H9 (cell line): ENCODE measurements around the gene TMA7B. TPM values are rescaled to one million over a fixed set of nuclear protein-coding genes. Genes with fewer than 3 reads are reported as not detected.

Experiments used
- DNase-seq: peaks from one replicate; pipeline ENCODE4 v3.0.0-alpha.2; 2017
- H2AFZ ChIP-seq: one replicate; pipeline ENCODE4 v1.6.1; 2013; ENCODE audit warnings: mild to moderate bottlenecking, low read length, control low read depth, moderate library complexity
- H2AK5ac ChIP-seq: 2 replicates; pipeline ENCODE4 v1.6.1; 2013; ENCODE audit warnings: low read length, control low read depth, mixed read lengths; ENCODE audit not compliant: insufficient read length
- H2BK120ac ChIP-seq: one replicate; pipeline ENCODE4 v1.6.1; 2013; ENCODE audit warnings: low read depth, mild to moderate bottlenecking, low read length, control low read depth, inconsistent platforms; ENCODE audit not compliant: poor library complexity, severe bottlenecking
- H2BK12ac ChIP-seq: 2 replicates; pipeline ENCODE4 v1.6.1; 2013; ENCODE audit warnings: low read length, control low read depth, mixed read lengths, low read depth; ENCODE audit not compliant: insufficient read length
- H2BK15ac ChIP-seq: 2 replicates; pipeline ENCODE4 v1.6.1; 2013; ENCODE audit warnings: low read depth, low read length, control low read depth
- H2BK20ac ChIP-seq: one replicate; pipeline ENCODE4 v1.6.1; 2013; ENCODE audit warnings: low read depth, mild to moderate bottlenecking, low read length, control low read depth, inconsistent platforms; ENCODE audit not compliant: poor library complexity, severe bottlenecking
- H2BK5ac ChIP-seq: 2 replicates; pipeline ENCODE4 v1.6.1; 2013; ENCODE audit warnings: low read length, control low read depth, mixed read lengths; ENCODE audit not compliant: insufficient read length
- H3K14ac ChIP-seq: 2 replicates; pipeline ENCODE4 v1.6.1; 2013; ENCODE audit warnings: low read length, control low read depth; ENCODE audit not compliant: insufficient read depth
- H3K18ac ChIP-seq: 2 replicates; pipeline ENCODE4 v1.6.1; 2013; ENCODE audit warnings: low read depth, mild to moderate bottlenecking, mixed read lengths, low read length, control low read depth; ENCODE audit not compliant: insufficient read length
- H3K23ac ChIP-seq: 2 replicates; pipeline ENCODE4 v1.6.1; 2013; ENCODE audit warnings: low read length, control low read depth, mixed read lengths, low read depth; ENCODE audit not compliant: insufficient read length
- H3K23me2 ChIP-seq: 2 replicates; pipeline ENCODE4 v1.6.1; 2013; ENCODE audit warnings: low read depth, mild to moderate bottlenecking, mixed read lengths, low read length, control low read depth; ENCODE audit not compliant: insufficient read length, poor library complexity, severe bottlenecking
- H3K27ac ChIP-seq: 2 replicates; pipeline ENCODE4 v1.5.1; 2013; ENCODE audit warnings: low read length, control low read depth, mixed read lengths, low read depth; ENCODE audit not compliant: insufficient read length
- H3K27me3 ChIP-seq: 2 replicates; pipeline ENCODE4 v1.6.1; 2013; ENCODE audit warnings: low read length, control low read depth, inconsistent platforms; ENCODE audit not compliant: insufficient read depth
- H3K4ac ChIP-seq: 2 replicates; pipeline ENCODE4 v1.6.1; 2013; ENCODE audit warnings: low read depth, mild to moderate bottlenecking, control low read depth, inconsistent platforms, low read length, moderate library complexity
- H3K4me1 ChIP-seq: 2 replicates; pipeline ENCODE4 v1.6.1; 2013; ENCODE audit warnings: low read length, control low read depth, inconsistent platforms; ENCODE audit not compliant: insufficient read depth
- H3K4me2 ChIP-seq: 2 replicates; pipeline ENCODE4 v1.6.1; 2013; ENCODE audit warnings: low read length, control low read depth, mixed read lengths; ENCODE audit not compliant: insufficient read length, insufficient read depth
- H3K56ac ChIP-seq: 2 replicates; pipeline ENCODE4 v1.6.1; 2013; ENCODE audit warnings: low read depth, mild to moderate bottlenecking, mixed read lengths, low read length, control low read depth; ENCODE audit not compliant: insufficient read length
- H3K79me1 ChIP-seq: 2 replicates; pipeline ENCODE4 v1.6.1; 2013; ENCODE audit warnings: low read depth, mild to moderate bottlenecking, moderate library complexity, low read length, control low read depth, inconsistent platforms; ENCODE audit not compliant: insufficient read depth, poor library complexity, severe bottlenecking
- H3K79me2 ChIP-seq: 2 replicates; pipeline ENCODE4 v1.6.1; 2013; ENCODE audit warnings: low read length, control low read depth, inconsistent platforms; ENCODE audit not compliant: insufficient read depth
- H3K9ac ChIP-seq: 2 replicates; pipeline ENCODE4 v1.6.1; 2013; ENCODE audit warnings: low read length, control low read depth, mixed read lengths; ENCODE audit not compliant: insufficient read length; ENCODE audit errors: extremely low read depth
- H3K9me3 ChIP-seq: one replicate; pipeline ENCODE4 v1.6.1; 2013; ENCODE audit warnings: low read depth, low read length, inconsistent platforms; ENCODE audit not compliant: control insufficient read depth
- H3T11ph ChIP-seq: one replicate; pipeline ENCODE4 v1.6.1; 2013; ENCODE audit warnings: mild to moderate bottlenecking, low read length, control low read depth, inconsistent platforms
- H4K20me1 ChIP-seq: one replicate; pipeline ENCODE4 v1.6.1; 2013; ENCODE audit not compliant: control insufficient read depth, insufficient read length, insufficient read depth
- H4K5ac ChIP-seq: 2 replicates; pipeline ENCODE4 v1.6.1; 2013; ENCODE audit warnings: low read depth, mild to moderate bottlenecking, mixed read lengths, low read length, control low read depth; ENCODE audit not compliant: insufficient read length
- H4K8ac ChIP-seq: replicated peaks from 2 replicates; pipeline ENCODE4 v1.6.1; 2013; ENCODE audit warnings: low read length, control low read depth, mixed read lengths, low read depth; ENCODE audit not compliant: insufficient read length
- H4K91ac ChIP-seq: 2 replicates; pipeline ENCODE4 v1.6.1; 2013; ENCODE audit warnings: low read depth, mild to moderate bottlenecking, moderate library complexity, mixed read lengths, low read length, control low read depth; ENCODE audit not compliant: insufficient read length
- H3K27ac Mint-ChIP-seq, 3 experiments: 2 replicates in 2 of 3; 3 replicates in 1 of 3; pipeline ENCODE4 v1.8.0; 2020 to 2021; ENCODE audit warnings: mixed read lengths in 3 of 3, mild to moderate bottlenecking in 1 of 3, moderate library complexity in 1 of 3
- H3K27me3 Mint-ChIP-seq: 2 replicates; pipeline ENCODE4 v1.8.0; 2021; ENCODE audit warnings: low read depth, mild to moderate bottlenecking, moderate library complexity, mixed read lengths
- H3K36me3 Mint-ChIP-seq, 3 experiments: 2 replicates in 2 of 3; 3 replicates in 1 of 3; pipeline ENCODE4 v1.8.0; 2020 to 2021; ENCODE audit warnings: low read depth in 3 of 3, mixed read lengths in 3 of 3; ENCODE audit not compliant: insufficient read depth in 1 of 3
- H3K4me1 Mint-ChIP-seq, 2 experiments: 2 replicates each; pipeline ENCODE4 v1.8.0; 2020; ENCODE audit warnings: mixed read lengths in 2 of 2
- H3K4me3 Mint-ChIP-seq, 2 experiments: 2 replicates in 1 of 2; 3 replicates in 1 of 2; pipeline ENCODE4 v1.8.0; 2020 to 2021; ENCODE audit warnings: mild to moderate bottlenecking in 2 of 2, mixed read lengths in 2 of 2, moderate library complexity in 1 of 2
- H3K9me3 Mint-ChIP-seq, 2 experiments: 2 replicates in 1 of 2; 3 replicates in 1 of 2; pipeline ENCODE4 v1.8.0; 2020; ENCODE audit warnings: mild to moderate bottlenecking in 2 of 2, mixed read lengths in 2 of 2, moderate library complexity in 1 of 2
- WGBS: extraction: QIAGEN DNeasy Blood & Tissue Kit; methylation state at CpG from one replicate; pipeline ENCODE4 v1.1.7; 2013; ENCODE audit warnings: missing lambda C conversion rate, low lambda C conversion rate, mixed read lengths; ENCODE audit not compliant: insufficient read length; ENCODE audit errors: extremely low coverage; 5-methylcytosine and 5-hydroxymethylcytosine counted together
- total RNA-seq: library from RNA; stranded (reverse); gene quantifications from 2 replicates; pipeline ENCODE4 v1.2.1, GENCODE V29; 2021
- TF ChIP-seq, protein P1 (sequence below): fragments of 200-600 bp; sonication (generic); conservative IDR thresholded peaks from 3 replicates; pipeline ENCODE4 v1.8.0; 2021; ENCODE audit warnings: antibody characterized with exemption, mild to moderate bottlenecking

TMA7B gene
- total RNA-seq, 1 experiment from 2014 or later = not detected

DNA sequence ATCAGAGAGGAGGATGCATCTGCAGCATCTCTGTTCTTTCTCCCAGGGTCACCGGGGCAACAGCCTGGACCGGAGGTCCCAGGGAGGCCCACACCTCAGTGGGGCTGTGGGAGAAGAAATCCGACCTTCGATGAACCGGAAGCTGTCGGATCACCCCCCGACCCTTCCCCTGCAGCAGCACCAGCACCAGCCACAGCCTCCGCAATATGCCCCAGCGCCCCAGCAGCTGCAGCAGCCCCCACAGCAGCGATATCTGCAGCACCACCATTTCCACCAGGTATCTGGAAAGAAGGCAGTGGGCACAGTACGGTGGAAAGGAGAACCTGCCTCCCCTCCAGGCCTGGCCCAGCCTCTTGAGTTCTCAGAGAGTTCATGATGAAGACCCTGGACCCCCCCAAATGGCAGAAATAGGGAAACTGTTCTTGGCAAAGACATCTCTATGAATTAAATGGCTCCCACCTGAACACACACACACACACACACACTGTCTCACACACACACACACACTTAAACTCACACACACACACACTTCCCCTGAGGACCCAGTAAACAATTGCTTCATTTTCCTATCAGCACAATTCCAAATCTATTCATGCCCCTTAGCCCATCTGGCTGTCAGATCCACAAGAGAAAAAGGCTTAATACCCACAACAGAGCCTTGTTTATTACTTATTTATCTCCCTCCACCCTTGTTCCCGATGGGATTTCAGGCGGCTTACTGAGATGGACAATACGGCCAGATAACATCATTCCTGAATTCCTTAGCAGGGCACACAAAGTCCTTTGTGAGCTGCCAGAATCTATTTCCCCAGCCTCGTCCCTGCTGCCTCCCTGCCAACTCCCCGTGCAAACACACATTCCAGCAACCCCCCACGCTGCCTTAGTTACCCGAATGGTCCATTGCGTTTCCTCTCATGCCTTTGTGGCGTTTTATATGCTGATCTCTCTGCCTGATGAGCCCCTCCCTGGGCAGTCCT lies 8.1 kb downstream of the TMA7B start:
- Histone ChIP-seq H3K9me3 (no peaks in the 10 kb centered on the region), H4K5ac (no peak overlapping the region), H4K20me1 (no peaks in the 10 kb centered on the region), H3K4me1 (no peaks in the 10 kb centered on the region), H3K4ac (no peak overlapping the region), H3K18ac (no peak overlapping the region), H3K79me1 (no peaks in the 10 kb centered on the region), H2BK12ac (no peak overlapping the region), H4K91ac (no peak overlapping the region), H3K56ac (no peak overlapping the region), H3K23ac (no peak overlapping the region), H3K27me3 (no peaks in the 10 kb centered on the region), H3K9ac (no peak overlapping the region), H2BK15ac (no peak overlapping the region), H3K23me2 (no peaks in the 10 kb centered on the region), H2BK120ac (no peak overlapping the region), H2AFZ (no peak overlapping the region), H3K79me2 (no peaks in the 10 kb centered on the region), H3K27ac (no peak overlapping the region), H2AK5ac (no peak overlapping the region), H2BK20ac (no peak overlapping the region), H2BK5ac (no peak overlapping the region), H3T11ph (no peak overlapping the region), H4K8ac (no peak overlapping the region), H3K14ac (no peak overlapping the region), H3K4me2 (no peak overlapping the region)
- DNase-seq = no peak
- H3K27me3 Mint-ChIP-seq = peaks cover 29% of the 10 kb centered on the region
- H3K36me3 Mint-ChIP-seq = no peaks in the 10 kb centered on the region
- peaks cover 17 to 25% of the 10 kb centered on the region in 2 experiments for H3K4me1 Mint-ChIP-seq
- peak overlapping the region in 1 of 3 experiments; percentile 21; a peak in 2 of 7 replicates for H3K27ac Mint-ChIP-seq
- no CpG with 5 or more reads among the region's 20 CpGs for WGBS
- no peaks in the 10 kb centered on the region for H3K9me3 Mint-ChIP-seq
- H3K4me3 Mint-ChIP-seq = no peak overlapping the region
- TF ChIP-seq, protein P1, sequence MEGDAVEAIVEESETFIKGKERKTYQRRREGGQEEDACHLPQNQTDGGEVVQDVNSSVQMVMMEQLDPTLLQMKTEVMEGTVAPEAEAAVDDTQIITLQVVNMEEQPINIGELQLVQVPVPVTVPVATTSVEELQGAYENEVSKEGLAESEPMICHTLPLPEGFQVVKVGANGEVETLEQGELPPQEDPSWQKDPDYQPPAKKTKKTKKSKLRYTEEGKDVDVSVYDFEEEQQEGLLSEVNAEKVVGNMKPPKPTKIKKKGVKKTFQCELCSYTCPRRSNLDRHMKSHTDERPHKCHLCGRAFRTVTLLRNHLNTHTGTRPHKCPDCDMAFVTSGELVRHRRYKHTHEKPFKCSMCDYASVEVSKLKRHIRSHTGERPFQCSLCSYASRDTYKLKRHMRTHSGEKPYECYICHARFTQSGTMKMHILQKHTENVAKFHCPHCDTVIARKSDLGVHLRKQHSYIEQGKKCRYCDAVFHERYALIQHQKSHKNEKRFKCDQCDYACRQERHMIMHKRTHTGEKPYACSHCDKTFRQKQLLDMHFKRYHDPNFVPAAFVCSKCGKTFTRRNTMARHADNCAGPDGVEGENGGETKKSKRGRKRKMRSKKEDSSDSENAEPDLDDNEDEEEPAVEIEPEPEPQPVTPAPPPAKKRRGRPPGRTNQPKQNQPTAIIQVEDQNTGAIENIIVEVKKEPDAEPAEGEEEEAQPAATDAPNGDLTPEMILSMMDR = no peak
